NOMO-1 (cell line): ENCODE results near the gene TBL1X.
A peak's percentile ranks its signal among the peaks of the same experiment; 100 is the strongest.
"Not testable (repeated sequence)": the region's sequence is repeated elsewhere in the genome, so short reads cannot be mapped to it uniquely, and the experiment has no call there.

ENCODE experiments used
- DNase-seq, 2 experiments: peaks; one replicate each; lab custom pipeline; 2025; ENCODE audit not compliant: unreplicated experiment in 2 of 2; lab: John Stamatoyannopoulos, UW

TBL1X gene

DNA sequence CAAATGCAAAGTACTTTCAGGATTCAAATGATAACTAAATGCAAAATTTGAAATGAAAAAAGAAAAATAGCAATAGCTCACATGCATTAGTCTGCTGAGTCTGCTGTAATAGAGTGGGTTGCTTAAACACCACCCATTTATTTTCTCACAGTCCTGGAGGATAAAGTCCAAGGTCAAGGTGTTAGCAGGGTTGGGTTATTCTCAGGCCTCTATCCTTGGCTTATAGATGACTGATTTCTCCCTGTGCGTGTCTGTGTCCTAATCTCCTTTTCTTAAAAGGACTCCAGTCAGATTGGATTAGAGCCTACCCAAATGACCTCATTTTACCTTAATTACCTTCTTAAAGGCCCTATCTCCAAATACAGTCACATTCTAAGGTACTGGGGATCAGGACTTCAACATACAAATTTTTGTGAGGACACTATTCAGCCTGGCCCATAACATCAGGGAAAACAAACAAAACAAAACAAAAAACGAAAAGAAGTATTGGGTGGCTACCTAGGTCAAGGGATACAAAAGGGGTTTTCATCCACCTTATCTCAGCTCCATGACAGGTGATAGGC, 6.3 kb upstream of the TBL1X start:
- DNase-seq: no peak

DNA sequence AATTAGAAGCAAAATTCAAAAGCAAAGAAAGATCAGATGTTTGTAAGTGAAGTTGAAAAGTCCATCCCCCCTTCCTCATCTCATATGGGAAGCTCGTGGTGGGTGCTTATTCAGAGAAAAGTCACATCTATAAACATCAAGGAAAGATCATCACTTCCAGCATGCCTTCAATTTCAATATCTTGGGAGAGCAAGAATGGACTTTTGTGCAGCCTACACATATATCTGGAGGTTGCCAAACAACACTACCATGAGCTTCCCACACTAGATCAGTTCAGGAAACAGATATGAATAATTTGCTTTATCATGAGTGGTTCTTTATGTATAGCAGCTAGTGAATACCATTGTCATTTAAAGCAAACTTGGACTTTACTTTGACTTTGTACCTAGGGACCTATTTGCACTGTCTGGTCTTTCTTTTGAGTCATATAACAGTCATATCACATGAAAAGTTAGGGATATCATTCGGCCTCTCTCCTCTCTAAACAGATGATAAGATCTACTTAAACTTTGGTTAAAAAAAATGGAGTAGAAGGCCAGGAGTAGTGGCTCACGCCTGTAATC, 5.6 kb upstream of the TBL1X start:
- no peak for DNase-seq

DNA sequence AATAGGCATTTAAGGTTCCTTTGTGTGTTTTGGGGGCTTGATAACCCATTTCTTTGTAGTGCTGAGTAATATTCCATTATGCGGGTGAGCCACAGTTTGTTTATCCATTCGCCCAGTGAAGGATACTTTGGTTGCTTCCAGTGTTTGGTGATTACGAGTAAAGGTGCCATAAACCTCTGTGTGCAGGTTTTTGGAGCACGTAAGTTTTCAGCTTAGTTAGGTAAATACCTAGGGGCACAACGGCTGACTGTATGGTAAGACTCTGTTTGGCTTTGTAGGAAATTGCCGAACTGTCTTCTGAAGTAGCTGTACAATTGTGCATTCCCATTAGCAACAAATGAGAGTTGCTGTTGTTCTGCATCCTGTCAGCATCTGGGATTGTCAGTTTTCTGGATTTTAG, 3.8 kb upstream of the TBL1X start:
- no peak for DNase-seq

DNA sequence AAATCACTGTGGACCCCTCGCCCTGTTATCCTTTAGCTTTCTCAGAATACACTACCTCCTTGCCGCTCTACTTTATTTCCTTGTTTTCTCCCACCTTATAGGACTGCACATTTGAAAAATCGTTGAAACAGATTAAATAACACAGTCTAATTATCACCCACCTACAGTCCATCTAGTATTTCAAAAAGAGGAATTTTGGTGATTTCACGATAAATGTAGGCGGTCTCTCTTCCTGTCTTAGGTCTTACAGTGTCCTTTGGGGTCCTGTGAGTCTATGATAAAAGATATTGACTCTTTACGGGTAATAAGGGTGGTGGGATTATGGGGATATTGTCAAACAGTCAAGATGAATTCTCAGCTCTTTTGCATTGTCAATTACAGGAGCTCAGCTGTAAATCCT, 2.4 kb upstream of the TBL1X start:
- DNase-seq: no peak

DNA sequence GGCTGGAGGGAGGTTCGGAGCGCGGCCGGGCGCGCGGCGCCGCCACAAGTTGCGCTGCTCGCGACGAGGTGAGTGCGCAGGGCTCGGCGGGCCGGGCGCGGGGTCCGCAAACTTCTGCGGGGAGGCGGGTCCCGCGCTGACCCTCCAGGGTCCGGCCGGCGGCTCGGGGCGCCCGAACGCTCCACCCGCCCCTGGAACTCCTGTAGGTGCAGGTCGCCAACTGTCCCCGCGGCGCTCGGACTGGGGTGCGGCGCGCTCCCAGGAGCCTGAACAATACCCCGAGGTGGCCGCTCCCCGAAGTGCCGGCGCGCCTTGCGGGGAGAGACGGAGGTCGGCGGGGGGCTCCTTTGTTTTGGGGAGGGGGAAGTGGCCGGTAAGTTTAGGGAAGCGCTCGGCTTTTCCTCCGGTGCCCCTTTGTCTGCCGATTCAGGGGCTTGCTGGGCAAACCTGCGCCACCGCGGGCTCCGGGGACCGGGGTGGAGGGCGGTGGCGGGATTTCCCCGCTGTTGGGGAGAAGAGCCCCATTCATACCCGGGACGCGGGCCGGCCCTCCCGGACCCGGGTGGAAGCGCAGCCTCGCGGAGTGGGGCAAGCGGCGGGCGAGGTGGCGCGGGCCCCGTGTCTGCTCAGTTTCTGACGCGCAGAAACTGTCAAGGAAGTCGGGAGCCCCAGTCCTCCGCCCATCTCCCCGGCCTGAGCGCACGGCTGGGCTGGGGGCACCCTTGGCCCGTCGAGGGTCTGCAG, 694 bp downstream of the TBL1X start:
- DNase-seq: peak; percentile 11 to 18

DNA sequence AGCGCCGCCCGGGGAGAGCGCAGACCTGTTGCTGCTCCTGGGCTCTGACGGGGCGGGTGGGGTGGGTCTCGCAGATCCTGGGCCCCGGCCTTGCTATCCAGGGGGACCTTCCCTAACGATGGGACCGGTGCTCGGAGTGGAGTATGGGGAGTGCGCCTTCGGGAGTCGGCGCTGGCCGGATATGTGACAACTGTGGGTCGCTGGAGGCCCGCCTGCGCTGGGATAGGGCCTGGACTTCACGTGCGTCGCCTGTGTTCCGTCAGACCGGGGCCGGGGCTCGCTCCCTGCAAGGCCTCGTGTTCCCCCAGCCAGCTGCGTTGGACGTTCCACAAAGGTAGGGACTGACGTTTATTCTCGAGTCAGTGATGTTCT, 1.3 kb downstream of the TBL1X start:
- peak in 1 of 2 experiments; percentile 9 for DNase-seq

DNA sequence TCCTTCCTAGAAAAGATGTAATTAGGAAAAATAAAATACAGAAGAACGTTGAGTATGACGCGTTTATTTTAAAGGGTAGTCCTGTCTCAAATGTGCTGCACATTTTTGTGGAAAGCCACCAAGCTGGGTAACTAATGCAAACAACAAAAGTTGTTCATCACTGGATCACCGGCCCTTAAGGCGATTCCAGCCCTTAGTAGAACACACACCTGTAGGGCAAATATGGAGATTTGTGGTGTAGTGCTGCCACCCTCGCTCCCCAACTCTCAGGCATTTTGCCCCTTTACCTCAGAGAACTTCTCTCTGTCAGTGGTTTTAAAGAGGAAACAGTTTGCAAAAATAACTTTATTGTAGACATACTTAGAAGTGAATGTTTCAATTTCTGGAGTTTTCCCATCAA, 1.9 kb downstream of the TBL1X start:
- DNase-seq: no peak

DNA sequence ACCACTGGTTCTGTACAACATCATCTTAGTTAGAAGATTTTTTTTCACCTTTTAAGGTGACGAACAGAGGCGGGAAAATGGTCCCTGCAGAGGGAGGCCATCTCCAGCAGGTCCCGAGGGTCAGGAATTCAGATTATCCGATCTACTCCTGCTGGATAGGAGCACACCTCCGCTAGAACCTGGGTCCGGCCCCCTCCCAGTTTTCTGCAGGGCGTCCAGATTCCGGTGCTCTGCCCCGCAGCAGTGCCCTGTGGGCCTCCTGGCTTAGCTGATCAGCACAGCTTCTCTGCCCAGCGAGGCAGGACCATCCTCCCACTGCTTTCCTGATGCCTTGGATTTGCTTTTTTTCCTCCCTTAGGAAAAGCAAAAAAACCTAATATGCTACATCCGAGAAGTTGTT, 2.3 kb downstream of the TBL1X start:
- DNase-seq: no peak

DNA sequence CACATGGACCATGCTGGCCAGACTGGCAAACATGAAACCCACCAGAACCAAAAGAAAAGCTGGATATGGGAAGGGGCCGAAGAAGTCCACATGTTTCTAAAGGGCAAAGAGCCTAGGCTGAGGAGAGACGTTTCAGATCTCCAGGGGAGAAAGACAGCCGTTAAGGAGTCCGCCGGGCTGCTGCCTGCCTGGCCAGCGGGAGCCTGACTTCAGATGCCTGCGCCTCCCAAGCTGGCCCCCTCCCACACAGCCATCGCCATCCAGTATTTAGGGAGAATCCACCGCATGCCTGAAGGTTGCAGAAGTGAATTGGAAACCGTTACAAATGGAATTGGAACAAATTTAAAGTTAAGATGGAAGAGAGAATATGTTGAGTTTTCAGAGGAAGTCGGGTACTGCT, 2.9 kb downstream of the TBL1X start:
- DNase-seq: no peak

DNA sequence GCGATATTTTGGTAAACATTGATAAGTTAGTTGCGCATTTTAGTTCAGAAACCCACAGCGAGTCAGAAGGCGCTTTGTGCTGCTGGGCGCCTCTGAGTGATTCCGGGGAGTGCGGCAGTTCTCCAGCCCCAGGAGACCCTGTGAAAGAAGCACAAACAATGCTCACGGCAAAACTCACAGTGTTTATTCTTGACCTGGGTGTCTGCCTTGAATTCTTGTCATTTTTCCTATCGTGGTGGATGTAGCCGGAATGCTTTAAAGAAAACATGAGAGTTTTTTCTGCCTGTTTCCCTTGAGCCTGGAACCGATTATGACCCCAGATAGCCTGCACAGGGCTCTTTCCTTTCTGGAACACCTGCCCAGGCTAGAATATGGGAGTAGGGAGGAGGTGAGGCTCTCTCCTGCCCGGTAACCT, 6.7 kb downstream of the TBL1X start:
- no peak for DNase-seq

DNA sequence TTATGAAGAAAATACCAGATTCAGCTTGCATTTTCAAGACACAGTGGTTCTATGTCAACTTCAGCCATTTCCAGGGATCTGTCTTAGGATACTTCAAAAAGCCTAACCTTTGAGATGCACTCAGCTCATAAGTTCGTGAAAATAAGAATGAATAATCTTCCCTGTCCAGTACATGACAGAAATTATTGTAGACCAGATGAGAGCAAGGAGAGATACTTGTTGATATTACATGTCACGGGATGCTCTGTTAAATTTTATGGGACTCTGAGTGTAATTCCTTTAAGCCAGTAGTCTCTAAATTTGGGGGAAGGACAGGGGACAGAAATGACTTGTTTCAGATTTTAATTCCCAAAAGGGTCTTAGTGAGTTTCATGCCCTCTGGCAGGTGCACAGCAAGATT, 8.8 kb downstream of the TBL1X start:
- no peak for DNase-seq

DNA sequence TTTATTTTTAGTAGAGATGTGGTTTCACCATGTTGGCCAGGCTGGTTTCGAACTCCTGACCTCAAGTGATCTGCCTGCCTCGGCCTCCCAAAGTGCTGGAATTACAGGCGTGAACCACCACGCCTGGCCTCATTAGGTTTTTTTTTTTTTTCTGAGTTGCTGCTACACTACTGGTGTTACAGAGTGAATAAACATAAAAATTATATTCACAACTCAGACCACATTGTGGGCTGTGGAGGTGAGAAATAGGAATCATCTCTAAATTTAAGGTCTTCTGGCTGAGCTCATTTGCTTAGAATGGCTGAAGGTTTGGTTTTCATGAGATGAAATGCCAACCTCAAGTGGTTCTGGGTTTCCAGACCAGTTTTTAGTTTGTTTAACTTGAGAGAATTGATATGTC, 10.6 kb downstream of the TBL1X start:
- not testable (repeated sequence) for DNase-seq

DNA sequence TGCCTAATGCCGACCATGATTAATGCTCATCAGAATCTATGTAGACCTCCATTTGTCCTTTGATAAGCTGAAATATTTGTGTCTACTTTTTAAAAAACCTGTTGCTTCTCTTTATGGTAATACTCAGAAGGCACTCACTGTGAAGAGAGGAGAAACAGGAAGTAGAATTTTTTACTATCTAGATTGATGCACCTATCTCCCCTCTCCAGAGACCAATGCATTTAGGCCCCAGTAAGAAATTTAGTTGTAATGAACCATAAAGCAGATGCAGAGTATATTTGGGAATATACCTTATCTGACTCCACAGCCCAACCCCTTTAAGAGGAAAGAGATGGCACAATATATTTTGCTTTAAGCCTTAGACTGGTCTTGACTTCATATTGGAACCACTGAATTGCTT, 11.1 kb downstream of the TBL1X start:
- no peak for DNase-seq

DNA sequence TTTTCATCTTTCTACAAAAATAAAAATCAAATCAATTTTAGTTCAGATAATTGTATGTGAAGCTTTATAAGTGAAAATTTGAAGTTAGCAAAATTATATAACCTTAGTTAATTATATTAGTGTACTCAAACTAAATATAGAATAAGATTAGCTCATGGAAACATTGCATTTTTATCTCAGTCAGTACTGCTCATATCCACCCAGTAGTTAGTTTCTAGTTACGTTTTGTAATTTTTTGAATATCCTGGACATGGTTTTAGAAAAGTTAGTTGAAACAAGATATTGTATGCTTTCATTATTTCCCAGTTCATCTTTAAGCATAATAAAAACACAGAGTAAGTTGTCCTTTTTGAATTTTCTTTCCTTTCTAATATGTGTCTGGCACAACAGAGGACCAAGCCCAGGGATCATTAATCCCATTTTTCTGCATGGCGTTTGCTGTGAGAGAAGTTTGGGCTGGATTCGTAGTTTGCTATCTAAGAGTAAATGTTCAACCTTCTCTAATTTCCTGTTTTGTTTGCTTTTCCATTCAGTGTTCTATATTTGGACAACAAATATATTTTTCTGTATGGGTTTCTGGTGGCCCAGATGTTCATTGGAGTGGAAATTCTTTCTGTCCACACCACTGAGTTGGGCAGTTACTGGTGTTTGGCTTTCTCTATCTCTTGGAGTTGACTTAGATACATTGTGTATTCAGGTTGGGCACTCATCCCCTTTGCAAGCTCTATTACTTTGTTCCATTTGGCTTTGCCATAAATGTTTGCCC, 12.1 kb downstream of the TBL1X start:
- DNase-seq: no peak

DNA sequence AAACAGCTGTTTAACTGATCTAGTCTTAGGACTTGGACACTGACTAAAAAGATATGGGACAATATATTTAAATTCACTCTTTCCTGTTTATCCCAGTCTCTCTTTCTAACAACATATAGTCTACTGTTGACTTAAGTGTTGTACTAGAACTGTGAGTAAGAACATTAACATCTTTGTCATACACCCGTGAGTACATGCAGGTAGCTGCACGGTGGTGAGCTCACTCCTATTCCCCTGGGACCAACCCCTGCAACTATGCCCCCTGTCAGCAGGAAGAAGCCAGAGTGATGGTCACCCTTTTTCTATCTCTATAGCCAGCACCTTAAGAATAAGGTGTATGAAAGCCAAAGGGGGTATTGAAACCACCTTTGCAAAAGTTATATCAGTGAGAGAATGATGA, 17.6 kb downstream of the TBL1X start:
- no peak for DNase-seq

DNA sequence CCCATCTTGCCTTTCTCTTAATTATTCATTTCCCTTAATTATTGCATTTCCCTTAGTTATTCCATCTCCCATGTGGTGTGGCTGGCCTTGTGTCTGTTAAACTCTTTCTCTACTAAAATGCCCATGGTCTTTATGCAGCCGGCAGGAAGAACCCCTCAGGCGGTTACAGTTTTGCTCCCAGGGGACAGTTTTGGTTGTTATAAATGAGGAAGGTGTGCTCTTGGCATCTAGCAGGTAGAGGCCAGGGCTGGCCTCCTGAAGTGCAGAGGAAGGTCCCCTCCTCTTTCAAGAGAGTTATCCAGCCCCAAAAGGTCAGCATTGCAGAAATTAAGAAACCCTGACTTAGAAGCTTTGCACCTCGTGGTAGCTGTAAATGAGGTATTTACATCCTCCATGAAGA, 18.0 kb downstream of the TBL1X start:
- DNase-seq: no peak

DNA sequence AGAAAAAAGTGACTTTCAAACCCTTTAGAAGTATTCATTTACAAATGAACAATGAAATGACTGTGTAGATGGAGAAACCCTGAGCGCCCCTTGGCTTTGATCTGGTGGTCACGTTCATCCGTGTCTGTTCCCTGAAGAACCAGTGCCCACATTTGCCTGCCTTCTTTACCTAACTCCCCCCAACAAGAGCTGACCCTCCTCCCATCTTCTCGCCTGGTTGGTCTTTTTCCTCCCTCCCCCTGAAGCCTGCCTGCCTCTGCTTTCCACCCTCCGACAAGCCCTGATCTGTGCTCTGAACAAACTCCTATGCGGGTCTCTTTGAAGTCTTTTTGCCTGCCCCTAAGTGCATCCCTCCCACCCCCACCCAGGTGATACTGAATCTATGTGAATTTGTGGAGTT, 18.5 kb downstream of the TBL1X start:
- no peak for DNase-seq

DNA sequence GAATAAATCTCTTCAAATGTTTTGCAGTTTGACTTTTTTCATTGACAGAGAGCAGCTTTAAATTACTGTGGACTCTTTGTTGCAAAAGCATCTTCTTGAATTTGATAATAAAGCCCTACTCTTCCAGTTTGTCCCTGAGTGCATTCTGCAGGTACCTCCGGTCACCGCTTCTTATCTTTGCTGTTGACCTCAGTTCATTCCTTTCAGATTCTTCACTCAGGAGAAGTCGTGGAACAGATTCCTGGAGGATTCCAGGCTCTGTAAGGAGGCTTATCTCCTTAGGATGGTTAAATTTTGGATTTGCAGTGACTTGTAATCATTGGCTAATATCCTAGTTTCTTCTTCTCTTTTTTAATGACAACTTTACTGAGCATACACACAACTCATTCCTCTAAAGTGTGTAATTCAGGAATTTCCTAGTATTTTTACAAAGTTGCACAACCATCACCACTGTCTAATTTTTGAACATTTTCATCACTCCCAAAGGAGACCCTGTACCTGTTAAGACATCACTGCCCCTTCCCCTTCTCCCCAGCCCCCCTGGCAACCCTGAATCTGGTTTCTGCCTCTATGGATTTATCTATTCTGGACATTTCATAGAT, 22.0 kb downstream of the TBL1X start:
- DNase-seq: no peak

DNA sequence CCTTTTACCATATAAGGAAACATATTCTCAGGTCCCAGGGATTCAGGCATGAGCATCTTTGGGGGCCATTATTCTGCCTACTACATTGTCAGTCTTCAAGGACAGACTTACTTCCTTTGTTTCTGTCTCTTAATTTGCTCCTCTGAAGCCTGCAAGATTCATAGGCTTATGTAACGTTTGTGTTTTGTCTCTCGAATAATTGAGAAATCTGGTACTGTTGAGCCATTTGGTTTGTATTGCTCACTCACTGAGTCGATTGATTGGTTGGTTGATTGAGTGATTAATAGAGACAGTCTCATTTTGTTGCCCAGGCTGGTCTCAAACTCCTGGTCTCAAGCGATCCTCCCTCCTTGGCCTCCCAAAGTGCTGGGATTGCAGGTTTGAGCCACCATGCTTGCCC, 23.7 kb downstream of the TBL1X start:
- DNase-seq: no peak

DNA sequence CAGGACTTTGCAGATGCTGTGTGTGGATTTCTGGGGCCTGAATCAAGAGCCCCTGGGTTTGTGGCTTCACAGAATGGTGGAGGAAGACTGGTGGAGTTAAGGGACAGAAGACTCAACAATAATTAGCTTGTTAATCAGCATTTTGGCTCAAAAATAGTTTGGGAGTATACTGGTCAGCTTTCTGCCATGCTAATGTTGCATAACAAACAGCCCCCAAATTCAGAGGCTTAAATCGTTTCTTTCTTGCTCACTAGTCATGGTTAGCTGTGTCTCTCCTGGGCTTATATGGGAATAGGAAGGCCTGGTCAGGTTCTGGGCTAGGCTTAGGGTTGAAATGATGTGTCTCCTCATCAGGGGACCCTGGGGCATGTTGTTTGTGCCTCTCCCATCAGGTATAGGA, 24.4 kb downstream of the TBL1X start:
- DNase-seq: no peak

DNA sequence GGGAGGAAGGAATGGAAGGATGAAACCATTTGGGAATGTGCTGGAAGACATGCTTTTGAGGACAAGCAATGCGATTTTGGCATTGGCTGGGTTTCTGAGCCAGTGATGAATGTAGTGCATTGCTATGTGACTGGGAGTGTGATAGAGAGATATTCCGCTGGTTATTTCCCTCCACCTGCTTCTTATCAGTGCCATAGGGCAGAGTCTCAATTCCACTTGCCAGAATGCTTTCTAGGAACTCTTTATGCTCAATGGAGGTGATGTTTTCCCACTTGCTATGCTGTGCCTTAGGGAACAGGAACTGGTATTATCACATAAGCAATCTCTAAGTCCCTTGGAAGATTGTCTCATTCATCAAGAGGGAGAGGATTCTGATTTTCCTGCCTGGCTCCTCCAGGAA, 28.0 kb downstream of the TBL1X start:
- no peak for DNase-seq
